HL-60 (cell line): Measurements from ENCODE around the gene HAUS5.

Source experiments
- DNase-seq, 2 experiments: peaks; one replicate each; pipeline ENCODE4 v3.0.0-alpha.2; 2010 to 2020; ENCODE audit warnings: low read depth in 1 of 2, low spot score in 1 of 2
- H3K27ac ChIP-seq: fragments of 250-450 bp; sonication (Bioruptor Pico); replicated peaks from 2 replicates; pipeline ENCODE4 v1.5.1; 2020; ENCODE audit warnings: mild to moderate bottlenecking, moderate library complexity
- H3K27me3 ChIP-seq: fragments of 250-450 bp; sonication (Bioruptor Pico); 2 replicates; pipeline ENCODE4 v1.5.1; 2021; ENCODE audit warnings: mild to moderate bottlenecking, moderate library complexity; ENCODE audit not compliant: insufficient read depth, poor library complexity, severe bottlenecking
- H3K4me3 ChIP-seq: replicated peaks from 2 replicates; pipeline ENCODE4 v1.5.1; 2011; ENCODE audit warnings: mild to moderate bottlenecking, control low read depth, low read length; ENCODE audit not compliant: insufficient read depth
- CTCF ChIP-seq: IDR thresholded peaks from one replicate; pipeline ENCODE4 v1.5.1; 2011; ENCODE audit warnings: low read length, control low read depth, inconsistent platforms; ENCODE audit not compliant: insufficient read depth
- GABPA ChIP-seq: IDR thresholded peaks from 2 replicates; pipeline ENCODE4 v1.6.1; 2012; ENCODE audit warnings: low read depth
- POLR2AphosphoS5 ChIP-seq: IDR thresholded peaks from 2 replicates; pipeline ENCODE4 v1.6.1; 2012; ENCODE audit warnings: low read depth
- REST ChIP-seq: IDR thresholded peaks from 2 replicates; pipeline ENCODE4 v1.6.1; 2012; ENCODE audit warnings: low read depth; ENCODE audit not compliant: insufficient replicate concordance
- SPI1 ChIP-seq: IDR thresholded peaks from 2 replicates; pipeline ENCODE4 v1.6.1; 2012; ENCODE audit warnings: low read depth, mild to moderate bottlenecking, borderline replicate concordance

The HAUS5 gene

GRCh38 chr19:35639321-35639639 lies 26.7 kb downstream of the HAUS5 start:
- no peak overlapping the region for H3K4me3 ChIP-seq
- H3K27me3 ChIP-seq, result no peaks in the 10 kb centered on the region
- TF ChIP-seq REST (no peak), POLR2AphosphoS5 (no peak), CTCF (no peak), SPI1 (no peak), GABPA (no peak)
- H3K27ac ChIP-seq, result no peak overlapping the region
- DNase-seq, result no peak

- TF ChIP-seq REST (no peak), SPI1 (no peak), GABPA (no peak), POLR2AphosphoS5 (no peak), CTCF (no peak)
- no peak overlapping the region for H3K4me3 ChIP-seq
- no peaks in the 10 kb centered on the region for H3K27me3 ChIP-seq
- DNase-seq, result no peak
- H3K27ac ChIP-seq, result no peak overlapping the region
These were observed 27.3 kb downstream of the HAUS5 start for GRCh38 chr19:35639863-35640262.

GRCh38 chr19:35641515-35642151 lies 29.1 kb downstream of the HAUS5 start, which contains the start of gene ETV2:
Gene ETV2 (plus strand): TSS chr19:35641745. CDS start chr19:35642461, 716 bp downstream.
- DNase-seq, result no peak
- no peak within 1 kb of the TSS for H3K4me3 ChIP-seq
- no peaks in the 10 kb centered on the region for H3K27me3 ChIP-seq
- H3K27ac ChIP-seq, result no peak within 1 kb of the TSS
- TF ChIP-seq SPI1, result no peak
- TF ChIP-seq POLR2AphosphoS5, result no peak
- TF ChIP-seq REST, result no peak
- TF ChIP-seq CTCF, result no peak
- TF ChIP-seq GABPA, result no peak
